ENCODE data around the gene AMBP.

Gene AMBP

GRCh38 chr9:114123031-114123977 is 45.2 kb upstream of the AMBP start:
- TF ChIP-seq, protein P1, sequence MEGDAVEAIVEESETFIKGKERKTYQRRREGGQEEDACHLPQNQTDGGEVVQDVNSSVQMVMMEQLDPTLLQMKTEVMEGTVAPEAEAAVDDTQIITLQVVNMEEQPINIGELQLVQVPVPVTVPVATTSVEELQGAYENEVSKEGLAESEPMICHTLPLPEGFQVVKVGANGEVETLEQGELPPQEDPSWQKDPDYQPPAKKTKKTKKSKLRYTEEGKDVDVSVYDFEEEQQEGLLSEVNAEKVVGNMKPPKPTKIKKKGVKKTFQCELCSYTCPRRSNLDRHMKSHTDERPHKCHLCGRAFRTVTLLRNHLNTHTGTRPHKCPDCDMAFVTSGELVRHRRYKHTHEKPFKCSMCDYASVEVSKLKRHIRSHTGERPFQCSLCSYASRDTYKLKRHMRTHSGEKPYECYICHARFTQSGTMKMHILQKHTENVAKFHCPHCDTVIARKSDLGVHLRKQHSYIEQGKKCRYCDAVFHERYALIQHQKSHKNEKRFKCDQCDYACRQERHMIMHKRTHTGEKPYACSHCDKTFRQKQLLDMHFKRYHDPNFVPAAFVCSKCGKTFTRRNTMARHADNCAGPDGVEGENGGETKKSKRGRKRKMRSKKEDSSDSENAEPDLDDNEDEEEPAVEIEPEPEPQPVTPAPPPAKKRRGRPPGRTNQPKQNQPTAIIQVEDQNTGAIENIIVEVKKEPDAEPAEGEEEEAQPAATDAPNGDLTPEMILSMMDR (IDR thresholded peaks at IDR 0.05; ENCODE audit: low read depth, low read length) = no peak
- no peak overlapping the region for H3K4me3 ChIP-seq (replicated peaks in 1 of 2; ENCODE audit: low read depth in 2 of 2, low read length in 2 of 2)
- DNase-seq (ENCODE audit: low read depth in 2 of 2) = no peak

DNA sequence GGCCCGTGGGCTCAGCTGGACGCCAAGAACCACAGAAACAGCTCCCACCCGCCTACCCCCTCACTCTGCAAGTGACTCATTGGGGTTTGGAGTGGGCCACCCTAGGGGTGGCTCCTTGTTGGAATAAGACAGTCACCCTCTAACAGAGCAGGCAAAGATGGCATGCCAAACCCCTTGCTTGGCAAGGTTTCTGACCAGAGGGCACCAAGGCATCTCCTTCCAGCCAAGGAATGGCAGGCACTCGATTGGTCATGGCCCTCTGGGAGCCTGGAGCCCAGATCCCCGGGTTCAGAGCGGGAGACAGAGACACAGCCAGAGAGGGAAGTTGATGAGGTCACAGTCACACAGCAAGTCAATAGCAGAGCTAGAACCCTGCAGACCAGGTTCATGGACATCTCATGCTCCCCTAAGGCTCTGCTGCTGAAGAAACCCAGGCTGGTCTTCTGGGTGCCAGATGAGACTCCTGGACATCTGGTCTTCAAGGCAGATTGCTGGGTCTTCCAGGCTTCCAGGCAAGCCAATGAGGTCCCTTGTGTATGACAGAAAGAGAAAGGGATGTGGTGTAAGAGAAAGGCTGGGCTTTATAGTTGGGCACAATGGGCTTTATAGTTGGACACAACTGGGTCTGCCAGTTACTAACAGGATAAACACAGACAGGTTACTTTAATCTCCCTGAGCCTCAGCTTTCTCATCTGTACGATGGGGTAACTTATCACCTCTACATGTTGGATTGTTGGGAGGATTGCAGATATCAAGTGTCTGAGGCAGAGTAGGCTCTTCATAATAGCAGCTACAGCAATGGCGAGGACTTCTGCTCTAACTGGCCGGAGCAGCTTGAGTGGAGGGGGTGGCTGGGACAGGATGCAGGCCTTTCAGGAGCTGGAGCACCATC is 44.3 kb upstream of the AMBP start:
- DNase-seq (ENCODE audit: low read depth in 2 of 2) = no peak
- TF ChIP-seq, protein P1 (IDR thresholded peaks at IDR 0.05; ENCODE audit: low read depth, low read length) = no peak
- no peak overlapping the region for H3K4me3 ChIP-seq (replicated peaks in 1 of 2; ENCODE audit: low read depth in 2 of 2, low read length in 2 of 2)

DNA sequence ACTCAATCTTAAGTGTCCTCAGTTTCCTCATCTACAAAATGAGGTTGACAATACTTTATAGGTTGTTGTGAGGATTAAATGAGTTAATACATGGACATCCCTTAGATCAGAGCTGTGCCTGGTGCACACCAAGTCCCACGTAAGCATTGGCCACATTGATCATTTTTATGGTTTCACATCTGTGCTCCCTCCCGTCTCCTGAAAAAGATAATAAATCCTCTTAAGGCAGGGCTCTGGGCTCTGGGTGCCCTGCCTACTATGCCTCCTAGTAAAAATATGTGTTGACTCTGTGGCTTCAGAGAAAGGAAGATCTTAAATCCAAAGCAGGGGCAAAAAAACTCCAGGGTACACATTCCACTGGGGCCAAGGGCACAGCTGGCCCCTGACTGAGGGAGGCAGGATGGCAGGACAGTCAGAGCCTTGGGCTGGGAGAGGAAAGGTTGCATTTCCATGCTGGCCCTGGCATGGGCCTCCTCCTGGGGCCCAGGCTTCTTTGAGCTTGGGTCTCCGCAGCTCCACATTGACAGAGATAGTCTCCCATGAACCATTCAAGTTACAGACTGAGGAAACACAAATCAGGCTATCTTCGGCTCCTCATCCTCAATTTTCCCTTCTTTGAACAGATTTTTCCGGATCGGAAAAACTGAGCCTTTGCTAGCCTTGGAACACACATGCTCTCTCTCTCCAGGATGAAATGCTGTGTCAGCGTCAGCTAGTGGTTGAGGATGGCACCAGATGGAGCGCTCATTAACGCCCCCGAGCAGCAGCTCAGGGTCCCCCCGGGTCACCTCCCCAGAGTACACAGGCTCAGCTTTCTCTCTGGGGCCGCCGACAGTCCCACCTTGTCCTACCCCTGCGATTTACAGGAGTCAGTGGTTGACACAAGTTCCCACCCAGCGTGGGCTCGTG is 43.4 kb upstream of the AMBP start:
- H3K4me3 ChIP-seq (replicated peaks in 1 of 2; ENCODE audit: low read depth in 2 of 2, low read length in 2 of 2) = no peak overlapping the region

DNA sequence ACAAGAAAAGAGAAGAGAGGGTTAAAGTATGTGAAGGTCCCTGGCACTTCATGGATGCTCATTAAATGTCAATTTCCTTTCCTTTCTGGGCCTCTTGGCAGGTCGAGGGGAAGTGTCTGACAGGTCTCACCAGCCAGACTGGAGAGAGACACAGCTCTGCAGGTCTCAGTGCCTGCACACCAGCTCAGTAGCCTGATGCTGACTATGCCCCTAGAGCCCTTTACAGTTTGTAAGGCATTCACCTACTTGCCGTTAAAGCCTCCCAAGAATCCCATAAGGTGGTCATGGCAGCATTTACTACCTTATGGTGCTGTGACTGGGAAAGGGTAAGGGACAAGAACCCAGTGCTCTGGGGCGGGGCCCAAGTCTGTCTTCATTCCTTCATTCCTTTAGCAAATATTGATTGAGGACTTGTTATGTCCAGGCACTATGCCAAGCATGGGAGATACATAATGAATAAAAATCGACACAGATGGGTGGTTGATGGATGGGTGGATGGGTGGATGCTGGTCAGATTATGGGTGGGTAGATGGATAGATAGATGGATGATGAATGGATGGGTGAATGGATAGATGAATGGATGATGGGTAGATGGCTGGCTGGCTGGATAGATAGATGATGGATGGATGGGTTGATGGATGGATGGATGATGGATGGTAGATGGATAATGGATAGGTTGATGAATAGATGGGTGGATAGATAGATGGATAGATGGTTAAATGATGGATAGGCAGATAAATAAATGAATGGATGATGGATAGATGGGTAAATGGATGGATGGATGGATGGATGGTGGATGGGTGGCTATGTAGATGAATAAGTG is 42.3 kb upstream of the AMBP start:
- DNase-seq (ENCODE audit: low read depth in 2 of 2) = no peak
- TF ChIP-seq, protein P1 (IDR thresholded peaks at IDR 0.05; ENCODE audit: low read depth, low read length) = no peak
- H3K4me3 ChIP-seq (replicated peaks in 1 of 2; ENCODE audit: low read depth in 2 of 2, low read length in 2 of 2) = no peak overlapping the region

More for the DNA sequence above, 43.4 kb upstream of the AMBP start:
- TF ChIP-seq, protein P1 (IDR thresholded peaks at IDR 0.05; ENCODE audit: low read depth, low read length) = no peak
- no peak for DNase-seq (ENCODE audit: low read depth in 2 of 2)

DNA sequence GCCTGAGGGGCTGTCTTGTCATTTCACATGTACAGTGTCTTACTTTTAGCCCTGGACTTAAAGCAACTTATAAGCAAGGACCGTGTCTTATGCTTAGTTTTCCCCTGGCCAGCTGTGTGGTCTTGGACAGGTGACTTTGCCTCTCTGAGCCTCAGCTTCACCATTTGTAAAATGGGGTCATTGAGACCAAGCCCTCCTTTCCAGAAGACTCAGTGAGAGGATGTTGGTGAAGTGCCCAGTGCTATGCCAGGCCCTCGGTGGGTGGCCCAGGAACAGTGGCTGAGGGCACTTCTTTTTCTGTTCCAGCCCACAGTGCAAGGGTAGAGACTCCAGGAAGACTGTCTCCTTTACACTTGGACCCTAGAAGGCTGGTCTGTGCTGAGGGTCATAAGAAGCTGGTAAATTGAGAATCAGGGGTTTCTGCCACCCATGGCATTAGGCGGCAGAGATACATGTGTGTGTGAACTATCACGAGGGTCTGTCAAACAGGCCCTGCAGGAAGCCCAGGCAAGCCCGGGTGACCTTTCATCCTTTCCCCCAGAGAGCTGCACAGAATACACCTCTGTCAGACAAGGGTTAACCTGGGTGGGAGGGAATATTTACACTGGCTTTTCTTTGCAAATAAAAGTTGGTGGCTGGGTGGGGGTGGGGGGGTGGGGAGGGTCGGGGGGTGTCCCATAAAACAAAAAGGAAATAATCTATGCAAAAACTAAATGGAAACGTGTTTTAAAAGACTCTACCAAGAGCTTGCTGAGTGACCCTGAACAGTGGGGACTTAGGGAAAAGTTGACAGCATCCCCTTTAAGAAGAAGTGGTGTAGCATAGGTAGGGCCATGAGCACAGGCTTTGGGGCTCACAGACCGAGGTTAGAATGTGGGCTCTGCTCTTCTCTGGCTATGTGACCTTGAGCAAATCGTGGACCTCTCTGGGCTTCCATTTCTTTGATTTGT is 41.4 kb upstream of the AMBP start:
- TF ChIP-seq, protein P1 (IDR thresholded peaks at IDR 0.05; ENCODE audit: low read depth, low read length) = no peak
- DNase-seq (ENCODE audit: low read depth in 2 of 2) = no peak
- no peak overlapping the region for H3K4me3 ChIP-seq (replicated peaks in 1 of 2; ENCODE audit: low read depth in 2 of 2, low read length in 2 of 2)

Measured in cardiac fibroblast (primary cell).